HEK293 (cell line): ENCODE results near the gene RPIA.

Experiments
- CTCF ChIA-PET: fragments of 350-600 bp; formaldehyde crosslinking; extraction: SDS; loops from one replicate; lab custom pipeline; 2021; ENCODE audit warnings: antibody characterized with exemption; lab: Yijun Ruan, JAX
- POLR2A ChIA-PET: fragments of 300-600 bp; formaldehyde crosslinking; extraction: SDS; loops from one replicate; lab custom pipeline; 2020; ENCODE audit warnings: antibody characterized with exemption, inconsistent platforms; lab: Yijun Ruan, JAX
- H3K27ac ChIP-seq: fragments of 200-500 bp; sonication (Bioruptor generic); 2 replicates; pipeline ENCODE4 v1.5.1; 2014; ENCODE audit warnings: low read depth, low read length, control low read depth, inconsistent platforms; ENCODE audit errors: extremely low read depth
- H3K36me3 ChIP-seq, 2 experiments: fragments of 200-500 bp in 1 of 2; sonication (Bioruptor generic) in 1 of 2; 1 replicate in 1 of 2; 2 replicates in 1 of 2; pipeline ENCODE4 v1.5.1; 2014 to 2017; ENCODE audit warnings: inconsistent platforms in 2 of 2, low read length in 2 of 2; ENCODE audit not compliant: control insufficient read depth in 2 of 2, insufficient read depth in 1 of 2
- H3K4me1 ChIP-seq: fragments of 200-500 bp; sonication (Bioruptor generic); 2 replicates; pipeline ENCODE4 v1.5.1; 2014; ENCODE audit warnings: mild to moderate bottlenecking, low read length, inconsistent platforms; ENCODE audit not compliant: control insufficient read depth, insufficient read depth
- H3K4me3 ChIP-seq: 2 replicates; pipeline ENCODE4 v1.5.1; 2011; ENCODE audit warnings: low read depth, mild to moderate bottlenecking, control low read depth, low read length, moderate library complexity
- H3K9me3 ChIP-seq: fragments of 200-500 bp; sonication (Bioruptor generic); 2 replicates; pipeline ENCODE4 v1.5.1; 2014; ENCODE audit warnings: low read depth, low read length, inconsistent platforms; ENCODE audit not compliant: control insufficient read depth, insufficient read depth
- BCL11A ChIP-seq: fragments of 450-650 bp; formaldehyde crosslinking; IDR thresholded peaks from 2 replicates; pipeline ENCODE4 v1.5.1; 2016; ENCODE audit warnings: low read depth, missing biosample characterization, missing genetic modification characterization
- FEZF1 ChIP-seq: fragments of 450-650 bp; formaldehyde crosslinking; IDR thresholded peaks from 2 replicates; pipeline ENCODE4 v1.5.1; 2016; ENCODE audit warnings: missing biosample characterization, missing genetic modification characterization
- KLF1 ChIP-seq: fragments of 450-650 bp; formaldehyde crosslinking; IDR thresholded peaks from 2 replicates; pipeline ENCODE4 v1.5.1; 2016; ENCODE audit warnings: missing biosample characterization, missing genetic modification characterization
- OSR2 ChIP-seq: fragments of 450-650 bp; formaldehyde crosslinking; IDR thresholded peaks from 2 replicates; pipeline ENCODE4 v1.5.1; 2016; ENCODE audit warnings: missing biosample characterization, missing genetic modification characterization
- OVOL3 ChIP-seq: fragments of 450-650 bp; formaldehyde crosslinking; IDR thresholded peaks from 2 replicates; pipeline ENCODE4 v1.5.1; 2016; ENCODE audit warnings: missing biosample characterization, missing genetic modification characterization
- SETDB1 ChIP-seq: IDR thresholded peaks from one replicate; pipeline ENCODE4 v1.6.1; 2017; ENCODE audit warnings: mild to moderate bottlenecking, low read length, moderate library complexity, mixed read lengths; ENCODE audit not compliant: insufficient read length
- SP2 ChIP-seq: fragments of 450-650 bp; formaldehyde crosslinking; IDR thresholded peaks from 2 replicates; pipeline ENCODE4 v1.5.1; 2016; ENCODE audit warnings: missing biosample characterization, missing genetic modification characterization
- TRIM28 ChIP-seq: IDR thresholded peaks from 2 replicates; pipeline ENCODE4 v1.6.1; 2011; ENCODE audit warnings: low read length, control low read depth, borderline replicate concordance
- ZBTB21 ChIP-seq: fragments of 450-650 bp; formaldehyde crosslinking; IDR thresholded peaks from 2 replicates; pipeline ENCODE4 v1.5.1; 2017; ENCODE audit warnings: missing biosample characterization, missing genetic modification characterization
- ZIC2 ChIP-seq: fragments of 450-650 bp; formaldehyde crosslinking; IDR thresholded peaks from 2 replicates; pipeline ENCODE4 v1.5.1; 2016; ENCODE audit warnings: missing biosample characterization, missing genetic modification characterization
- ZNF146 ChIP-seq: fragments of 450-650 bp; formaldehyde crosslinking; IDR thresholded peaks from 2 replicates; pipeline ENCODE4 v1.5.1; 2016; ENCODE audit warnings: missing biosample characterization, missing genetic modification characterization
- ZNF155 ChIP-seq: fragments of 450-650 bp; formaldehyde crosslinking; IDR thresholded peaks from 2 replicates; pipeline ENCODE4 v1.5.1; 2016; ENCODE audit warnings: missing biosample characterization, missing genetic modification characterization
- ZNF19 ChIP-seq: fragments of 450-650 bp; formaldehyde crosslinking; IDR thresholded peaks from 2 replicates; pipeline ENCODE4; 2016; ENCODE audit warnings: missing biosample characterization, missing genetic modification characterization, low read depth
- ZNF335 ChIP-seq: fragments of 450-650 bp; formaldehyde crosslinking; conservative IDR thresholded peaks from 2 replicates; pipeline ENCODE4 v1.5.1; 2016; ENCODE audit warnings: missing biosample characterization, missing genetic modification characterization
- ZNF501 ChIP-seq: fragments of 450-650 bp; formaldehyde crosslinking; IDR thresholded peaks from 2 replicates; pipeline ENCODE4 v1.5.1; 2016; ENCODE audit warnings: missing biosample characterization, missing genetic modification characterization
- ZNF610 ChIP-seq: fragments of 450-650 bp; formaldehyde crosslinking; IDR thresholded peaks from 2 replicates; pipeline ENCODE4 v1.5.1; 2016; ENCODE audit warnings: missing biosample characterization, missing genetic modification characterization, borderline replicate concordance
- ZNF629 ChIP-seq: fragments of 450-650 bp; formaldehyde crosslinking; IDR thresholded peaks from 2 replicates; pipeline ENCODE4 v1.5.1; 2017; ENCODE audit warnings: missing biosample characterization, missing genetic modification characterization
- ZNF777 ChIP-seq: fragments of 450-650 bp; formaldehyde crosslinking; IDR thresholded peaks from 2 replicates; pipeline ENCODE4 v1.5.1; 2017; ENCODE audit warnings: missing biosample characterization, missing genetic modification characterization, borderline replicate concordance
- ZNF837 ChIP-seq: fragments of 450-650 bp; formaldehyde crosslinking; IDR thresholded peaks from 2 replicates; pipeline ENCODE4 v1.5.1; 2016; ENCODE audit warnings: missing biosample characterization, missing genetic modification characterization
- TF ChIP-seq, protein P1 (sequence below): fragments of 450-650 bp; formaldehyde crosslinking; IDR thresholded peaks from 2 replicates; pipeline ENCODE4 v1.5.1; 2017; ENCODE audit warnings: missing biosample characterization, missing genetic modification characterization
- TF ChIP-seq, protein P2 (sequence below): fragments of 450-650 bp; formaldehyde crosslinking; IDR thresholded peaks from 2 replicates; pipeline ENCODE4 v1.5.1; 2016; ENCODE audit warnings: missing biosample characterization, missing genetic modification characterization
- TF ChIP-seq, protein P3 (sequence below): fragments of 450-650 bp; formaldehyde crosslinking; IDR thresholded peaks from 2 replicates; pipeline ENCODE4 v1.5.1; 2016; ENCODE audit warnings: missing biosample characterization, missing genetic modification characterization, borderline replicate concordance
- TF ChIP-seq, protein P4 (sequence below): fragments of 450-650 bp; IDR thresholded peaks from 2 replicates; pipeline ENCODE4 v1.5.1; 2018; ENCODE audit warnings: missing biosample characterization, mild to moderate bottlenecking, missing genetic modification characterization
- TF ChIP-seq, protein P5 (sequence below): fragments of 450-650 bp; formaldehyde crosslinking; IDR thresholded peaks from 2 replicates; pipeline ENCODE4 v1.5.1; 2016; ENCODE audit warnings: missing biosample characterization, missing genetic modification characterization
- TF ChIP-seq, protein P6 (sequence below): fragments of 450-650 bp; formaldehyde crosslinking; IDR thresholded peaks from 2 replicates; pipeline ENCODE4 v1.5.1; 2017; ENCODE audit warnings: missing biosample characterization, missing genetic modification characterization

The RPIA gene

DNA sequence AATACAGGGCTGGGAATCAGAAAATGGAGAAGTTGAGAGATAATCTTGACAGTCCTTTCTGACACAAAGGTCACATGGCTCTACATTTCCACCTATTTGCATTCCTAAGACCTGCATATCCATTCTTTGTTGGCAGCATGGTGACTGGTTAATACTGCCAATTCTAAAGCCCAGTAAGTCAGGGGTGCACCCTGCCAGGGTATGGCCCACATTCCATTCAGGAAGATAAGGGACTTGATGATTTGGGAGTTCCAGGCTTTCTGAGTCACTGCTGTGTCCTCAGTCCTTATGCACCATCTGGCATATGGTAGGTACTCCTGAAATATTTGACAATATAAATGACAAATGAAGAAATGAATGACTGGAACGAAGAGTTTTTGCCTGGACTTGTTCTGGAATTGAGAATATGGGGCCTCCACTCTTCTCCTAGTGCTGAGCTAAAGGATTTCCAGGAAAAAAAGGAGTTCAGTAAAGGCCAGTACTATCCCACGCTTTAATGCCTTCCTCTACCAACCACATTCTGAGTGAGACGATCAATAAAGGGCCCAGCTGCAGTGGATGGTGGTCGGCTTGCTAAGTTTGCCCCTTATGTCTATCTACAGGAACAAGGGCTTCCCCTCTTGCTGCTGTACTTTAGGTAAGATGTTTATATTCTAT lies 32.5 kb upstream of the RPIA start (continued):
- TF ChIP-seq, protein P1, sequence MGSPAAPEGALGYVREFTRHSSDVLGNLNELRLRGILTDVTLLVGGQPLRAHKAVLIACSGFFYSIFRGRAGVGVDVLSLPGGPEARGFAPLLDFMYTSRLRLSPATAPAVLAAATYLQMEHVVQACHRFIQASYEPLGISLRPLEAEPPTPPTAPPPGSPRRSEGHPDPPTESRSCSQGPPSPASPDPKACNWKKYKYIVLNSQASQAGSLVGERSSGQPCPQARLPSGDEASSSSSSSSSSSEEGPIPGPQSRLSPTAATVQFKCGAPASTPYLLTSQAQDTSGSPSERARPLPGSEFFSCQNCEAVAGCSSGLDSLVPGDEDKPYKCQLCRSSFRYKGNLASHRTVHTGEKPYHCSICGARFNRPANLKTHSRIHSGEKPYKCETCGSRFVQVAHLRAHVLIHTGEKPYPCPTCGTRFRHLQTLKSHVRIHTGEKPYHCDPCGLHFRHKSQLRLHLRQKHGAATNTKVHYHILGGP (tag by site-specific recombination), result no peak
- TF ChIP-seq ZNF146 (no peak), OVOL3 (tag by site-specific recombination) (no peak), ZNF837 (no peak), ZNF335 (no peak)
- TF ChIP-seq, protein P2, sequence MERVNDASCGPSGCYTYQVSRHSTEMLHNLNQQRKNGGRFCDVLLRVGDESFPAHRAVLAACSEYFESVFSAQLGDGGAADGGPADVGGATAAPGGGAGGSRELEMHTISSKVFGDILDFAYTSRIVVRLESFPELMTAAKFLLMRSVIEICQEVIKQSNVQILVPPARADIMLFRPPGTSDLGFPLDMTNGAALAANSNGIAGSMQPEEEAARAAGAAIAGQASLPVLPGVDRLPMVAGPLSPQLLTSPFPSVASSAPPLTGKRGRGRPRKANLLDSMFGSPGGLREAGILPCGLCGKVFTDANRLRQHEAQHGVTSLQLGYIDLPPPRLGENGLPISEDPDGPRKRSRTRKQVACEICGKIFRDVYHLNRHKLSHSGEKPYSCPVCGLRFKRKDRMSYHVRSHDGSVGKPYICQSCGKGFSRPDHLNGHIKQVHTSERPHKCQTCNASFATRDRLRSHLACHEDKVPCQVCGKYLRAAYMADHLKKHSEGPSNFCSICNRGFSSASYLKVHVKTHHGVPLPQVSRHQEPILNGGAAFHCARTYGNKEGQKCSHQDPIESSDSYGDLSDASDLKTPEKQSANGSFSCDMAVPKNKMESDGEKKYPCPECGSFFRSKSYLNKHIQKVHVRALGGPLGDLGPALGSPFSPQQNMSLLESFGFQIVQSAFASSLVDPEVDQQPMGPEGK (tag by site-specific recombination), result no peak
- TF ChIP-seq, protein P3, sequence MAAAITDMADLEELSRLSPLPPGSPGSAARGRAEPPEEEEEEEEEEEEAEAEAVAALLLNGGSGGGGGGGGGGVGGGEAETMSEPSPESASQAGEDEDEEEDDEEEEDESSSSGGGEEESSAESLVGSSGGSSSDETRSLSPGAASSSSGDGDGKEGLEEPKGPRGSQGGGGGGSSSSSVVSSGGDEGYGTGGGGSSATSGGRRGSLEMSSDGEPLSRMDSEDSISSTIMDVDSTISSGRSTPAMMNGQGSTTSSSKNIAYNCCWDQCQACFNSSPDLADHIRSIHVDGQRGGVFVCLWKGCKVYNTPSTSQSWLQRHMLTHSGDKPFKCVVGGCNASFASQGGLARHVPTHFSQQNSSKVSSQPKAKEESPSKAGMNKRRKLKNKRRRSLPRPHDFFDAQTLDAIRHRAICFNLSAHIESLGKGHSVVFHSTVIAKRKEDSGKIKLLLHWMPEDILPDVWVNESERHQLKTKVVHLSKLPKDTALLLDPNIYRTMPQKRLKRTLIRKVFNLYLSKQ (tag by site-specific recombination), result no peak

DNA sequence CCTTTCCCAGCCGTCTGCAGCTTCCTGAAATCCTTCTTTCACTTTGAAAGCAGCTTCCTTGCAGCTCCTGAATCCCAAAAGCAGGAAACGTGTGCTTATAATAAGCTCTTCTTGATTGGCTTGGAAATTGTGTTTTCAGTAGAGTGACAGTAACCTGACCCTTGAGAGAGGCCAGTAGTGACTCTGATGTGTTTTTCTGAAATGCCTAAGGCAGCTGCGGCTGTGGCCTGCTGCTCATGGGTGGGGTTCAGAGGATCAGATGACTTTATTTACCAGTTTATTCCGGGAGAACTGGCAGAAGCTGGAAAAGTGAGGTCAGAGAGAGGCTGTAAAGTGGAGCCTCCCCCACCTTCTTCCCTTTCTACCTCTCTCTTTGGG lies 31.9 kb upstream of the RPIA start:
- ChIA-PET CTCF (interaction anchor here (0.7 to 3.6 kb wide), 6 partner anchors 9 to 69 kb away, joined by 3 to 24 read pairs (median 4); no protein-coding TSS in a partner anchor), POLR2A (interaction anchor here (0.7 to 1.4 kb wide), 4 partner anchors 11 to 643 kb away, joined by 3 to 9 read pairs (median 3); partner anchors contain the start of genes EIF2AK3 and RNU2-63P)
- no peaks in the 10 kb centered on the region for H3K9me3 ChIP-seq
- H3K27ac ChIP-seq, result peak overlapping the region; percentile 45
- H3K4me3 ChIP-seq, result no peak overlapping the region
- no peaks in the 10 kb centered on the region for H3K36me3 ChIP-seq
- H3K4me1 ChIP-seq, result peaks cover 3% of the 10 kb centered on the region; the same call in 1 of the 2 replicates
- TF ChIP-seq ZIC2 (tag by site-specific recombination) (no peak), ZNF610 (tag by site-specific recombination) (no peak), TRIM28 (peak; percentile 66), ZNF501 (0 out of 2 replicates have a peak, but pooled peaks have one; percentile 35), ZNF777 (tag by site-specific recombination) (no peak), ZNF629 (tag by site-specific recombination) (peak; percentile 47), FEZF1 (tag by site-specific recombination) (peak; percentile 23; the same call in 1 of the 2 replicates), OSR2 (tag by site-specific recombination) (peak; percentile 70), ZNF155 (tag by site-specific recombination) (no peak), ZNF19 (tag by site-specific recombination) (no peak), ZBTB21 (tag by site-specific recombination) (no peak), SP2 (peak; percentile 19; the same call in 1 of the 2 replicates), KLF1 (tag by site-specific recombination) (peak; percentile 52), BCL11A (tag by site-specific recombination) (no peak), SETDB1 (peak; percentile 58)
- TF ChIP-seq, protein P4, sequence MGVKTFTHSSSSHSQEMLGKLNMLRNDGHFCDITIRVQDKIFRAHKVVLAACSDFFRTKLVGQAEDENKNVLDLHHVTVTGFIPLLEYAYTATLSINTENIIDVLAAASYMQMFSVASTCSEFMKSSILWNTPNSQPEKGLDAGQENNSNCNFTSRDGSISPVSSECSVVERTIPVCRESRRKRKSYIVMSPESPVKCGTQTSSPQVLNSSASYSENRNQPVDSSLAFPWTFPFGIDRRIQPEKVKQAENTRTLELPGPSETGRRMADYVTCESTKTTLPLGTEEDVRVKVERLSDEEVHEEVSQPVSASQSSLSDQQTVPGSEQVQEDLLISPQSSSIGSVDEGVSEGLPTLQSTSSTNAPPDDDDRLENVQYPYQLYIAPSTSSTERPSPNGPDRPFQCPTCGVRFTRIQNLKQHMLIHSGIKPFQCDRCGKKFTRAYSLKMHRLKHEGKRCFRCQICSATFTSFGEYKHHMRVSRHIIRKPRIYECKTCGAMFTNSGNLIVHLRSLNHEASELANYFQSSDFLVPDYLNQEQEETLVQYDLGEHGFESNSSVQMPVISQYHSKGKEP (tag by site-specific recombination), result 0 out of 2 replicates have a peak, but pooled peaks have one; percentile 35
- TF ChIP-seq, protein P5, sequence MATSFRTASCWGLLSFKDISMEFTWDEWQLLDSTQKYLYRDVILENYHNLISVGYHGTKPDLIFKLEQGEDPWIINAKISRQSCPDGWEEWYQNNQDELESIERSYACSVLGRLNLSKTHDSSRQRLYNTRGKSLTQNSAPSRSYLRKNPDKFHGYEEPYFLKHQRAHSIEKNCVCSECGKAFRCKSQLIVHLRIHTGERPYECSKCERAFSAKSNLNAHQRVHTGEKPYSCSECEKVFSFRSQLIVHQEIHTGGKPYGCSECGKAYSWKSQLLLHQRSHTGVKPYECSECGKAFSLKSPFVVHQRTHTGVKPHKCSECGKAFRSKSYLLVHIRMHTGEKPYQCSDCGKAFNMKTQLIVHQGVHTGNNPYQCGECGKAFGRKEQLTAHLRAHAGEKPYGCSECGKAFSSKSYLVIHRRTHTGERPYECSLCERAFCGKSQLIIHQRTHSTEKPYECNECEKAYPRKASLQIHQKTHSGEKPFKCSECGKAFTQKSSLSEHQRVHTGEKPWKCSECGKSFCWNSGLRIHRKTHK (tag by site-specific recombination), result no peak
- TF ChIP-seq, protein P6, sequence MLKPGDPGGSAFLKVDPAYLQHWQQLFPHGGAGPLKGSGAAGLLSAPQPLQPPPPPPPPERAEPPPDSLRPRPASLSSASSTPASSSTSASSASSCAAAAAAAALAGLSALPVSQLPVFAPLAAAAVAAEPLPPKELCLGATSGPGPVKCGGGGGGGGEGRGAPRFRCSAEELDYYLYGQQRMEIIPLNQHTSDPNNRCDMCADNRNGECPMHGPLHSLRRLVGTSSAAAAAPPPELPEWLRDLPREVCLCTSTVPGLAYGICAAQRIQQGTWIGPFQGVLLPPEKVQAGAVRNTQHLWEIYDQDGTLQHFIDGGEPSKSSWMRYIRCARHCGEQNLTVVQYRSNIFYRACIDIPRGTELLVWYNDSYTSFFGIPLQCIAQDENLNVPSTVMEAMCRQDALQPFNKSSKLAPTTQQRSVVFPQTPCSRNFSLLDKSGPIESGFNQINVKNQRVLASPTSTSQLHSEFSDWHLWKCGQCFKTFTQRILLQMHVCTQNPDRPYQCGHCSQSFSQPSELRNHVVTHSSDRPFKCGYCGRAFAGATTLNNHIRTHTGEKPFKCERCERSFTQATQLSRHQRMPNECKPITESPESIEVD (tag by site-specific recombination), result peak; percentile 83
